Stimulated activated CD4-positive, alpha-beta T cell treated with anti-CD3 and anti-CD28 coated beads, Interleukin-1b, Interleukin-23, amount 100 ng/mL, for 1 hour (primary cell): Measurements from ENCODE around the gene DKC1.
"Not testable (repeated sequence)": the region's sequence is repeated elsewhere in the genome, so short reads cannot be mapped to it uniquely, and the experiment has no call there.

Experiments
- DNase-seq, 2 donors: peaks; one replicate each; pipeline ENCODE4 v3.0.0-alpha.2; 2020; ENCODE audit warnings: low read depth in 2 of 2

DKC1 gene

DNA sequence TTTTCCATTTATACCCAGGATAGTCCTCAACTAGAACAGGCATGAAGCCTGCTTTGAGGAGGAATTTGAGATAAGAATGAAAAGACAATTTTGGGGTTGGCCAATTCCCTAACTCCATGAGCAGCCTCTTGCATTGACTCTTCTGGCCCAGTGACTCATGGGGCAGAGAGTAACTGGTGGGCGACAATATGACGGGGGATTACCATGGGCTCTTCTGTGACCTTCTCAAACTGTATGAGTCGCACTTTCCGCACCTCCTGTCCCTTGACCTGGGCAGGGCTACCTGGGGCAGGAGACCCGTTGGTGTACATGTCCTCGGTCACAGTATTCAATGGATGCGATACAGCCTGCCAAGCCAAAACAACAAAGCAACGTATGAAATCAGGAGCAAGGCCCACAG is 29.3 kb downstream of the DKC1 start:
- no peak for DNase-seq

DNA sequence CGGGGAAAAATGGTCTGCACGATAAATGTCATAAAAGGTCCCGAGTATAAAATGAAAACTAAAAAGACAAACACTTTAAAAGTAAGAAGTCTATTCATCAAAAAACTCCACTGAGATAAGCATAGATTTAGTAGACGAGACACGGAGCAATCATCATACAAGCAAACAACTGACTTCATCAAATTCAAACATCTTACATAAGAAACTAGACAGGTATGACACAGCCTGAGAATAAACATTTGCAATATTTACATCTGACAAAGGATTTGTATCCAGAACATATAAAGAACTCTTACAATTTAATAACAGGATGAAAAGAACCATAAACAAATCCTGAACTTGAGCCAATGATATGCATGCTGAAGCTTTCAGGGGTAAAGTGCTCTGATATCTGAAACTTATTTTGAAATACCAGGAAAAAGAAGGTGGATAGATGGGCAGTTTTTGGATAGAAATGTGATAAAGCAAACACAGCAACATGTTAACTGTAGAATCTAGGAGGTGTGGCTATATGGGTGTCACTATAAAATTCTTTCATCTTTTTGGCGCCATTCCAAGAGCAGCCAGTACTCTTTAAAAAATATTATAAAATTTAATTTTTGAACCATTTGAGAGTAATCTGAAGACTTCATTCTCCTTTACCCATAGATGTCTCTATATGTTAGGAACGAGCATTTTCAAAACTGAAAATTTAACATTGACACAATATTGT is 30.6 kb downstream of the DKC1 start:
- DNase-seq: no peak

DNA sequence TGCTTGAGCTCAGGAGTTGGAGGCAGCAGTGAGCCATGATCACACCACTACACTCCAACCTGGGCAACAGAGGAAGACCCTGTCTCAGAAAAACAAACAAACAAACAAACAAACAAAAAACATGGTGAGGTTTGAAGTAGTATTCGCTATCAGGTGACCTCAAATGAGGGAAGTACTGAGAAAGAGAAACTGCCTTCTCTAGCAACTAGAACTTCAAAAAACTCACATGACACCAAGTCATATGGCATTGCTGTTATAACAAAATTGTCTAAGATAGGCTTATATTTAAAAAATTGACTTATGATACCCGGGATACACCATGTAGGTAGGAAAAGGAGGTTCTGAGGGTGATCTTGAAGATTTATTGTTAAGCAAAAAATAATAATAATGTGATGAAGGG is 32.4 kb downstream of the DKC1 start:
- DNase-seq: no peak

DNA sequence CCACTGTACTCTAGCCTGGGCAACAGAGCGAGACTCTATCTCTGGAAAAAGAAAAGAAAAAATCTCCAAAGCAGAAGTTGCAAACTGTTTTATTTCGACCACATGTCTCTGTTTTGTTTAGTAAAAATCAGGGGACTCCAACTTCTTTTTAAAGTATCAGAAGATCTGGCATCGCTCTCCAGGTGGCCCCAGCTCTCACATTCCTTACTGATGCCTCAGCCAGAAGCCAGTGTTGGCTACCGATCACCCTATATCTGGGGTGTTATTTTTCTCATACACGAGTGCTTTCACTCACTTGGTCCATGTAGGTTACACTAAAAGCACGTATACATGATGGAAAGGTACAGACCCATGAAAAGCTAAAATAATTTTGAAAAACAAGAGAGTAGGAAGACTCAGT is 34.3 kb downstream of the DKC1 start:
- no peak for DNase-seq

DNA sequence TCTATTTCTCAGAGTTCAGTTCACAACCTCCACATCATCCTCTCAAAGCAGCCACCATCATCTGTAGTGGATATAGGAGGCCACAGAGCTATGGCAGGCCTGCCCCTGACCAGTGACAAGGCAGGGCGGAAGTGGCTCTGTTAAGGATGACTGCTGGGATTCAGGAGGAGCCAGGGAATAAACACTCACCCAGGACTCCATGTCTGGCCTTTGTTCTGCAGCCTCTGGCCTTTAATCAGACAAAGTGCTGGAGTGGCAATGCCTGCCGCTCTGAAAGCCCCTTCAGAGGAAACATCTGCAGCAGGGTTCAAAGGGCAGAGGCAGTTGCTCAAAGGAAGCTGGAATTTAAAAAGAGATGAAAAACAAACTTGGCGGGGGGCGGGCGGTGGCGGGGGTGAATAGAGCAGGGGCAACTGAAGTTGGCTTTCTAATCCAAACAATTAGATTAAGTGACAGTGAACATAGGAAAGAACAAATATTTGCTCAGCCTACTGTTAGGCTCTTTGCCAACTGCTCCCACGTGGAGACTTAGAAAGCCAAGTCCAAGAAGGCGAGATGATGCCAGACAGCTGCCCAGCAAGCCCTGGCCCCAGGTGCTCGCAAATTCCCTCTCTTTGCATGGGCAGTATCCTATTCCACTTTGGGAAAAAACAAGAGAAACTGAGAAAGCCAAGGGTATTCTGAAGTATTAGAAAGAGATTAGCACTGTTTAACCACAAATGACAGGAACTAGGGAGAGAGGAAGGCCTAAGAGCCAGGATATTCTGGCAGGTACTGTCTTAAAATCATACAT is 37.1 kb downstream of the DKC1 start:
- no peak for DNase-seq

DNA sequence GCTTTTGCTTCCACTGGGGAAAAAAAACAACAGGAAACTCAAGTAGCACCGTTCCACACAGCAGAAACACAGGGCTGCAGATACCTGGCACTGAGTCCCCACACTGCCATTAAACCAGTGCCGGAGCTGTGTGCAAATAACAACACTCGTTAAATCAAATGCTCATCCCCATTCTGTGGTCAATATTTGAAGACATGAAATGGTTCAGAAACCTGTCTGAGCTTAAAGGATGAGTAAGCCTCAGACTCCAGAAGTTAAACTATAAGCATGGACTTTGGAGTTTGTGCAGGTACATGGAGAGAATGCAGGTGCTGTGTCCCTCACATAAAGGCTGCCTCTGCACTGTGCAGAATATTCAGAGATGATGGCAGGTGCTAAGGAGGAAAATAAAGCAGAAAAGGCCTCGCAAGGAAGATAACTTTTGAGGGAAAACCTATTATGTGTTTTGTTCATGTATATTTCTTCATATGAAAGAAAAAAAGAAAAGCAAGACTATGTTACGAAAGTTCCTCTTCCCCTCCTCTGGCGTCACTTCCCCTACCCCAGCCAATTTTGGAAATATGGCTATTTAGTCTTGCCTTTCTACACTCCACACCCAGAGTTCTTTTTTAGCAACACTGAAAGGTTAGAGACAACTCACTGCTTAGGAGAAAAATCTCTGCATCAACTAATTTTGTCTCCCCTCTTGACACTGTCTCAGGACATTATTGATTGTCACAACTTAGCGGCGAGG is 38.0 kb downstream of the DKC1 start:
- no peak for DNase-seq

DNA sequence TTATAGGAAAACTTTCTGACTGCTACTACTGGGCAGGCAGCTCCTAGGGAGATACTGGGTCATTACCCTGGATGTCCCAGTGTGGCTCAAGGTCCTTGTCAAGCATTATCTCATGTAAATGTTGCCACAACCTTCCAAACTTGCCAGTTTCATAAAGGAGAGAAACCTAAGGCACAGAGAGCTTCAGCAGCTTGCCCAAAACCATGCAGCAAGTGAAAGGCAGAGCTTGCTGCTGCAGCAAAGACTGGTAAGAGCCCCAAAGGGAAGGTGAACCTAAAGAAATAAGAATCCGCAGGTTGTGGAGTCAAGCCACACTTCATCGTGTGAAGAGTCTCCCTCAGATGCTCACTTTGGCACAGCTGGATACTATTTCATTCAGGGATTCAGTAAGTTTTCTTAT is 40.3 kb downstream of the DKC1 start:
- no peak for DNase-seq

DNA sequence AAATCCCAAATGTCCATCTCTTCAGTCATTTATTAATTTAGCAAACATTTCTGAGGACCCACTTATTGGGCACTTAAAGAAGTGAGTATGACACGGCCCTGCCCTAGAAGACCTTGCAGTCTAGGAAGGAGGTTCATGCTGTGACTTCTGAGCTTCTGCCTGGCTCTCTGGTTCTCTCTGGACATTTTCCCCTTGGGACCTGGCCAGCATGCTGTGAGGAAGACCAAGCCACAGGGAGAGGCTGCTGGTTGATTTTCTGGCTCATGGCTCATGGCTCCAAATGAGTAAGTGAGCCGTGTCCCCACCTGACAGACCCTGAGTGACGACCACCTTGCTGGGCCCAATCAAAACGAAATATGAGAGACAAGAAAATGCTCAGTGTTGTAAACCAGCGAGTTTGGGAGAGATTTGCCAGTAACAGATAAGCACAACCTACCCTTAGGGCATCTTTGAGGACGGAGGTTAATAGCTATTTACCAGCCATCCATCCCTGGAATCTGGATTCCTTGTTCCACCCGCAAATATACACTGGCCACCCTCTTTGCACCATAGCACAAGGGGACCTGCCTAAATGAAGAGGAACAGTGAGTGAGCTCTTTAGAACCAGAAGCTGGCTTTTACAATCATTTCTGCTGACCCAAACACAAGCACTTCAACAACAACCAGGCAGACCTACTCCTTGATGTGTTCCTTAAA is 41.7 kb downstream of the DKC1 start:
- no peak for DNase-seq

DNA sequence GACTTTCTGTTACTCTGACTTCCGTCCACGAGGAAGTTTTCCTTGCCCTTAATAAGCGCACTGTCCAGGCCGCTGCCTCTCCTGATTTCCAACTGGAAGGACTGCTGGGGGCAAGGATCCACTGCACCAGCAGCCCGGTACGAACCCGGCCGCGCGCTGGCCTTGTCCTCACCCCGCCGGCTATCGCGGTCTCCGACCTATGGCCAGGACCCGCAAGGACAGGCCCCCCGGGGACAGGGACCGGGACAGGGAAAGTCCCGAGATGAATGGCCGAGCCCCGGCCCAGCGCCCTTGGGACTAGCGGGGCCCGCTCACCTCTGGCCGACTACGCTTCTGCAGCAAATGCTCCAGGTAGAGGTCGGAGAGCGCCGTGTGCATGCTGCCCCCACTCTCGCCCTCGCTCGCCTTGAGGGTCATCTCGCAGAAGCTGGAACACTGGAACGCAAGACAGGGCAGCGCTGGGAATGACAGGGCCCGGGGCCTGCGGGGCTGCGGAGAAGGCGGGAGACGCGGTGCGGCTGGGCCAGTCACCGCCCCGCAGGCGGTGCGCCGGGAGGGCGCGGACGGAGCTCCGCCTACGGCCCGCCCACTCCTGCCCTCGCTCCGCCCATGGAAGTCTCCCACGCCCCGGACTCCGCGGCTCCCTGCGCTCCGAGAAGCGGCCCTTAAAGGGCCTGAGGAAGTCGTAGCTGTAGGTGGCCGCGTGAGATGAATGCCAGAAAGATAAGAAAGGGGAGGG is 42.5 kb downstream of the DKC1 start, which contains the start of gene MPP1:
TSS of gene MPP1 (minus strand) at position 529 of the 739 bp plus-strand sequence. CDS start at position 417, 112 bp downstream.
- peak; percentile 35 to 48 for DNase-seq

DNA sequence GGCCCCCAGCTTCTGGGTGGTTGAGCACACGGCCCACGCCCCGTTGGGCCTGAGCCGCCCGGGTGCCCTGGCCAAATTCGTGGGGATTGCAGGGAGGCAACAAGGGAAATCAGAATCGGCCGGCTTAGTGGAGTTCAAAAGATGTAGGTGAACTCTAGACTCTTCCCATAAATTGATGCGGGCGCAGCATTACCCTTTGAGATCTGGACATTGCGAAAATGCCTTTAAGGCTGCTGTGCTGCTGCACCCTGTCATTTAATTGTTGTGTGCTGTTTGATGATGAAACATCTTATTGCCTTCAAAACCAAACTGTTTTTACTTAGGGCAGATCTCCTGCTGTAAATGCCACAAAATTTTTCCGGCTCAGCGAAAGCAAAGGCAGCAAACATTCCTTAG is 43.0 kb downstream of the DKC1 start:
- DNase-seq: no peak

DNA sequence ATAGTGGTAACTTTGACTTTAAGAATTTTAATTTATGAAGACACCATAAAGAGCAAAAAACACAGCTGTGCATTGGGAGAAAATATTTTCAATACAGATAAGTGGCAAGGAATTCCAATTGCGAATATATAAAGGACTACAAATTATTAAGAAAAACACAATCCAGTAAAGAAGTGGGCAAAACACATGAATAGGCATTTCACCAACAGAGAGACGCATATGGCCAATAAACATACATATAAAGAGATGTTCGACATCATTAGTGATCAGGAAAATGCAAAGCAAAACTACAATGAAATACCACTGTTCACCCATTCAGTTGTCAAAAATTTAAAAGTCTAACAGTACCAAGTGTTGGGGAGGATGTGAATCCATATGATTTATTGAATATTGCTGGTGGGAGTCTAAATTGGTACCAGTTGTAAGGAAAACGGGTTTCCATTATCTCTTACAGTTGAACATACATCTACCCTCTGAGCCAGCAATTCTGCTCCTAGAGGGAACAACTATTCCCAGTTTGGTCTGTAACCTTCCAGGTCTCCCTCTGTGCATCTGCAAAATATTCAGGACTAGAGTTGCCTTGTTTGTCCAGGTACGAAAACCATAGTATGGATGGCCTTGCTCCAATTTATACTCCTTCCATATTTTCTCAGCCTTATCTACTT is 44.3 kb downstream of the DKC1 start:
- no peak for DNase-seq

DNA sequence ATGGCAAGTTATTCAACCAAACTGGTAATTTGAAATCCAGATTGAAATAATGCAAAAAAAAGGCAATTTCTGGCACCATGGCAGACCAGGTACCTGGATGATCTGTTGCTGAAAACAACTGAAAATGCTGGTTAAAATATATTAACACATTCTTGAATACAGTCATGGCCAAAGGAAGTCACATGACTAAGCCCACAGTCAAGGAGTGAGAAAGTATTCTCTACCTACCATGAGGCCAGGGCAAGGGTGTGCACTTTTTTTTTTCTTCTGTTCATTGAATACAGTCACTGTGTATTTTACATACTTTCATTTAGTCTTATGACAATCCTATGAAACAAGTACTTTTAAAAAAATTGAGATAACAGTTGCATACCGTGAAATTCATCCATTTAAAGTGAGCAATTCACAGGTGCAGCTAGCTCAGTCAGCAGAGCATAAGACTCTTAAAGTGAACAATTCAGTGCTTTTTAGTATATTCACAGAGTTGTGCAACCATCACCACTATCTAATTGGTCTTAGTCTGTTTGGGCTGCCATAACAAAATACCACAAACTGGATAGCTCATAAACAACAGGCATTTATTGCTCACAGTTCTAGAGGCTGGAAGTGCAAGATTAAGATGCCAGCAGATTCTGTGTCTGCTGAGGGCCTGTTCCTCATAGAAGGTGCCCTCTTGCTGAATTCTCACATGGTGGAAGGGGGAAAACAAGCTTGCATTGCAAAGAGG is 47.4 kb downstream of the DKC1 start:
- DNase-seq: no peak

DNA sequence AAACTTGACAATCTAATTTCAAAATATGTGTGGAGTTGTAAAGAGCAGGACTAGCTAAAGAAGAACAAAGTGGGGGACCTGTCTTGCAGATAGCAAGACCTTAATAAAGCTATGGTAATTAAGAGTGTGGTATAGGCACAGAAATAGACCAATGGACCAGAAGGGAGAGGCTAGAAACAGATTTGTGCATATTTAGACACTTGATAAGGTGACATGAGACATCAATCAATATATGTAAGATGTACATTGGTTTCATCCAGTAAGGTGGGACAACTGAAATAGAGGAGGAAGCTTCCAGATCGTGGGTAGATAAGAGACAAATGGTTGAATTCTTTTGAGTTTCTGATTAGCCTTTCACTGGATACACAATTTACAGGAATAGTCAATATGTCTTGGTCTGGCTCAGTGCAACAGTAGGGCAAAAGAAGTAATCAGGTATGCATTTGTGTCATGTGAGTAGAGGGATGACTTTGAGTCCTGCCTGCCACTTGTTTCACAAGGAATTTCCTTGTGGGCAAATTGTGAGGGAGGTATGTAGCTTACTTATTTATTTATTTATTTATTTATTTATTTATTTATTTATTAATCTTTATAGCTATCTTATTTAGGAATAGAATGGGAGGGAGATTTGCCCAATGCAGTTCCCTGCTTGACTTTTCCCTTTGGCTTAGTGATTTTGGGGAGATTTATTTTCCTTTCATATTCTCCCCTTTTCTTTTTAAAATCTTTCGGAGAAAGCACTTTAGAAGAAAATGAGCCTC is 49.9 kb downstream of the DKC1 start:
- DNase-seq: no peak

DNA sequence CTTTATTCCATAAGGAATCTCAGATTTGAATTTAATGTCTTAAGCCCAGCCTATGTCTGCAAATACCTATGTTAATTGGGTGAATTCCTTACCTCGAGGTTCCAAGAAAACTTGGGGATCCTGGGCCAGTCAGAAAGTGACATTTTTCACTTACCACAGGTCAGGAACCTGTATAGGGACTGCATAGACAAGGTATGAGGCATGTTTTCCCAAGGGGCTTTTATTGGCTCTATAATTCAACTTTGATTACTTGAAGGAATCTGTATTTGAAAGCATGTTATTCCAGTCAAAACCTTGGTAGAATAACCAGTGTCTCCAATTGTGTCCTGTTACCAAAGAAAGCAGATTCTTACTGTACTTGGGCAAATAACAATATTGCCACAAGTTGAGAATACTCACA is 51.1 kb downstream of the DKC1 start:
- DNase-seq: no peak

DNA sequence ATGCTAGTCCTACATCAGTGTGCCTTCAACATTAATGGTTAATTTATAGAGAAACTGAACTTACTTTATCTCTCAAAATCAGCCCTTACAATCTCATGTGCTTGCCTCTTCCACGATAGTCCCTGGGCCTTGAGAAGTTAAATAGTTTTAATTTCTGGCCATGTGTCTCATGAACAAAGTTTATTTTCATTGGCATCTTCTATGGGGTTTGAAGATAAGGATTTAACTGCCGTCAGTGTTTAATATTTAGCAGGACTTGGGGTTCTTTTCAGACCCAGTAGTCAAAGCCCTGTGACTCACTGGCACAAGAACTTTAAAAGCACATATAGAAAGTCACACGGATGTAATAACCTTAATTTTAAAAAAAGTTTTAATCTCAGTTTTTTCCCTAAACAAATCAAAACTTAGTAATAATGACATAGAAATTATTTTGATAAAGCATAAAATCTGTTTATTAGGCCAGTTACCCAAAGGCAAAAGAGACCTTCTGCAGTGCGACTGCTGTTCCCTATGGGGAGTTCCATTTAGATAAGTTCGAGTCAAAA is 52.7 kb downstream of the DKC1 start:
- no peak for DNase-seq

DNA sequence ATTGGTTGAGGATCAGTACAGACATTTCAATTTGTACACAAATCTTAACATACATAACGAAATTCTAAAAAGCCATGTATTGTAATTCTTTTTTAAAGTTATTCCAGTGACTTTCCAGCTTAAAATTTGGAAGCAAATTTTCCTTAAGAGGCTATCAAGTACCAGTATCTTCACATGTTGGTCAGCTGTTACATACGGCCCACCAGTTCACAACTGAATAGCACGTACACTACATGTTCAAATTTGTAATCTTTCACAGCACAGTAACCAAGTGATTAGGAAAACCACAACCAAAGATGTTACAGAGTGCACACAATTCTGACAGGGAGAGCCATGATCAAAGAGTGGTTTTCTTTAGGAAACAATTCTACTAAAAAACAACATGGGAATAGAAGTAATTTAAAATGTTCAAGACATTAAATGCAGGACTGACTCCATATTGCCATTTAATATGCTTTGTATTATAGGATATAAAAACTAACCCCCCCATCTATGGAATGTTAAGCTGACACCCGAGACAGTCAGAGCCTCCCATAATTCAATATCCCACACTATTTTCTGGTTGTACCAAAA is 53.7 kb downstream of the DKC1 start:
- DNase-seq: not testable (repeated sequence)

DNA sequence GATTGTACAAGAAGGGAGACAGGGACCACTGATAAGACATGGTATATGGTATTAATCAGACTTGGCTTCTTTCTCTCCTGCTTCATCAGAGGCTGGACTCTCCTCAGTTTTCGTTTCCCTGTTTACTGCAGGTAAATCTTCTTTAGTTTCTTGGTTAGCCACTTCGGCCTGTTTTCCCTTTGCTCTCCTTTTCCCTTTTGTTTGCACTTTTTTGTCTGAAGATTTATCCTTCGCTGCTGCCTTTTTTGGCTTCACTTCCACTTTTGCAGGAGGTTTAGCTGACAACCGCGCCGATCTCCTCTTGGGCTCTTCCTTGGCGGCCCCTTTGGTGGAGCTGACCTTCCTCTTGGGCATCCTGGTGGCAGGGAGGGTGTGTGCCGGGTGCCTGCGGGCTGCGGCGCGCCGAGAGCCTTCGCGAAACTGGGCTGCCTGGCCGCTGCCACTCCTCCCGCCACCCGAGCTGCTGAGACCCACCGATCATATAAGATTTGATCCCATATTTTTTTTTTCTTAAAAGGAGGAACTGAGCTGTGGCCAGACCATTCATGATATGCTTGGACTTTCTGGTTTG is 54.5 kb downstream of the DKC1 start:
- DNase-seq: not testable (repeated sequence)
